GM12878 (cell line): ENCODE data around the gene MAFG. TPM values are rescaled to one million over a fixed set of nuclear protein-coding genes. Genes with fewer than 3 reads are reported as not detected.

Experiments
- ATAC-seq: fragments of 200-7000 bp; cut with Tn5 transposase; 3 replicates; pipeline ENCODE4 v1.9.1; 2020; ENCODE audit warnings: mild to moderate bottlenecking, moderate library complexity
- BruUV-seq: library from RNA; stranded (reverse); fragments of 400-500 nt; replicated peaks from 2 replicates; lab custom pipeline; 2021; lab: Mats Ljungman, UMichigan
- CTCF ChIA-PET: fragments of 300-600 bp; sonication (Branson Sonifier 250); formaldehyde crosslinking; extraction: SDS; loops from one replicate; lab custom pipeline; 2021; ENCODE audit warnings: inconsistent platforms; lab: Yijun Ruan, JAX
- POLR2A ChIA-PET: fragments of 350-600 bp; formaldehyde crosslinking; extraction: SDS; loops from one replicate; lab custom pipeline; 2021; ENCODE audit warnings: inconsistent platforms; lab: Charles Lee
- RAD21 ChIA-PET: fragments of 300-600 bp; sonication (Branson Sonifier 250); formaldehyde crosslinking; loops from one replicate; lab custom pipeline; 2023; ENCODE audit warnings: antibody characterized with exemption; ENCODE audit not compliant: unreplicated experiment; lab: Charles Lee
- SMC1A ChIA-PET: fragments of 300-600 bp; sonication (Branson Sonifier 250); formaldehyde crosslinking; loops from one replicate; lab custom pipeline; 2023; ENCODE audit not compliant: unreplicated experiment, uncharacterized antibody; lab: Charles Lee
- DNase-seq: peaks from one replicate; pipeline ENCODE4 v3.0.0-alpha.2; 2011; ENCODE audit warnings: low read depth, low spot score
- FAIRE-seq: peaks from 3 replicates; lab custom pipeline; 2011; peaks lifted over from hg19 to GRCh38; lab: Jason Lieb, UNC
- H2AFZ ChIP-seq: 2 replicates; pipeline ENCODE4 v1.6.0; 2011; ENCODE audit warnings: low read depth, low read length, control low read depth; ENCODE audit not compliant: control insufficient read depth
- H3K27ac ChIP-seq: 2 replicates; pipeline ENCODE4 v1.5.1; 2011; ENCODE audit warnings: control low read depth; ENCODE audit not compliant: control insufficient read depth, insufficient read depth
- H3K27me3 ChIP-seq, 2 experiments: replicated peaks in 1 of 2; 2 replicates each; pipeline versions ENCODE4 v1.6.0 to v1.6.1; 2011; ENCODE audit warnings: low read length in 1 of 2; ENCODE audit not compliant: control insufficient read depth in 2 of 2, insufficient read depth in 2 of 2
- H3K36me3 ChIP-seq, 2 experiments: 2 replicates each; pipeline ENCODE4 v1.5.1; 2011; ENCODE audit warnings: low read length in 1 of 2; ENCODE audit not compliant: control insufficient read depth in 2 of 2, insufficient read depth in 2 of 2
- H3K4me1 ChIP-seq: 2 replicates; pipeline ENCODE4 v1.6.1; 2011; ENCODE audit warnings: mild to moderate bottlenecking, low read length, moderate library complexity, mixed read lengths; ENCODE audit not compliant: control insufficient read depth, insufficient read depth
- H3K4me2 ChIP-seq: 2 replicates; pipeline ENCODE4 v1.6.0; 2011; ENCODE audit warnings: control low read depth; ENCODE audit not compliant: control insufficient read depth, insufficient read depth
- H3K4me3 ChIP-seq: fragments of 200-600 bp; sonication (generic); 2 replicates; pipeline ENCODE4 v1.5.1; 2016
- H3K79me2 ChIP-seq: 2 replicates; pipeline ENCODE4 v1.6.0; 2011; ENCODE audit warnings: low read length; ENCODE audit not compliant: control insufficient read depth, insufficient read depth
- H3K9ac ChIP-seq: 2 replicates; pipeline ENCODE4 v1.8.0; 2011; ENCODE audit warnings: low read length, control low read depth, mixed read lengths; ENCODE audit not compliant: control insufficient read depth, insufficient read depth
- H3K9me3 ChIP-seq: replicated peaks from 3 replicates; pipeline ENCODE4 v1.5.1; 2011; ENCODE audit warnings: mild to moderate bottlenecking, low read length; ENCODE audit not compliant: control insufficient read depth, insufficient read depth
- H4K20me1 ChIP-seq: 2 replicates; pipeline ENCODE4 v1.6.0; 2011; ENCODE audit not compliant: control insufficient read depth, insufficient read depth
- CHD2 ChIP-seq: IDR thresholded peaks from 2 replicates; pipeline ENCODE4 v1.6.1; 2011; ENCODE audit warnings: low read depth, low read length, improper control_type of control experiment, borderline replicate concordance
- CREB1 ChIP-seq: IDR thresholded peaks from 2 replicates; pipeline ENCODE4 v1.6.1; 2012; ENCODE audit warnings: low read depth, mild to moderate bottlenecking, inconsistent platforms
- EZH2 ChIP-seq: IDR thresholded peaks from 2 replicates; pipeline ENCODE4 v1.6.1; 2012; ENCODE audit warnings: low read depth, mild to moderate bottlenecking, control low read depth, inconsistent platforms, low read length, borderline replicate concordance; ENCODE audit not compliant: control insufficient read depth
- FOXM1 ChIP-seq: IDR thresholded peaks from 2 replicates; pipeline ENCODE4 v1.6.1; 2012; ENCODE audit warnings: low read depth, mild to moderate bottlenecking, inconsistent platforms, low read length, moderate library complexity
- MAX ChIP-seq: IDR thresholded peaks from 2 replicates; pipeline ENCODE4 v1.6.1; 2012; ENCODE audit warnings: low read depth, low read length, improper control_type of control experiment
- NFIC ChIP-seq: IDR thresholded peaks from 2 replicates; pipeline ENCODE4 v1.6.1; 2012; ENCODE audit warnings: low read depth, mild to moderate bottlenecking, inconsistent platforms, low read length, moderate library complexity
- NR2C2 ChIP-seq: IDR thresholded peaks from 2 replicates; pipeline ENCODE4 v1.6.1; 2011; ENCODE audit warnings: borderline replicate concordance, low read depth; ENCODE audit not compliant: control insufficient read depth, insufficient read length
- NR2F1 ChIP-seq: fragments of 450-650 bp; conservative IDR thresholded peaks from 2 replicates; pipeline ENCODE4 v1.6.1; 2017; ENCODE audit warnings: mild to moderate bottlenecking
- POLR2A ChIP-seq: IDR thresholded peaks from 2 replicates; pipeline ENCODE4 v1.6.1; 2011; ENCODE audit warnings: low read depth, mild to moderate bottlenecking, low read length
- SREBF1 ChIP-seq: IDR thresholded peaks from 2 replicates; pipeline ENCODE4 v1.6.1; 2012; ENCODE audit warnings: mild to moderate bottlenecking, low read length
- STAT3 ChIP-seq: IDR thresholded peaks from 2 replicates; pipeline ENCODE4 v1.6.1; 2011; ENCODE audit warnings: low read depth, low read length, improper control_type of control experiment
- TCF12 ChIP-seq: IDR thresholded peaks from 2 replicates; pipeline ENCODE4 v1.6.1; 2011; ENCODE audit warnings: low read depth, mild to moderate bottlenecking, low read length
- USF2 ChIP-seq: IDR thresholded peaks from 2 replicates; pipeline ENCODE4 v1.6.1; 2011; ENCODE audit warnings: low read depth, low read length, improper control_type of control experiment, borderline replicate concordance
- ZBED1 ChIP-seq: IDR thresholded peaks from 2 replicates; pipeline ENCODE4 v1.6.1; 2016; ENCODE audit warnings: borderline replicate concordance
- ZBTB4 ChIP-seq: fragments of 450-650 bp; formaldehyde crosslinking; IDR thresholded peaks from 2 replicates; pipeline ENCODE4 v1.4.0; 2022; ENCODE audit warnings: mild to moderate bottlenecking, moderate library complexity
- ZZZ3 ChIP-seq: IDR thresholded peaks from 2 replicates; pipeline ENCODE4 v1.6.1; 2011; ENCODE audit warnings: low read depth; ENCODE audit not compliant: control insufficient read depth, insufficient read length
- WGBS: methylation state at CpG from one replicate; pipeline ENCODE4 v1.1.6; 2016; ENCODE audit warnings: low lambda C conversion rate; ENCODE audit not compliant: insufficient replicate concordance, insufficient coverage; ENCODE audit errors: missing lambda C conversion rate; 5-methylcytosine and 5-hydroxymethylcytosine counted together
- in situ Hi-C: fragments of 300-500 bp; cut with MboI; formaldehyde crosslinking; loops from 9 replicates; pipeline ENCODE4 v1.14.3; 2018; ENCODE audit warnings: mixed read lengths
- intact Hi-C: fragments of 100-400 bp; cut with micrococcal nuclease; formaldehyde crosslinking; loops from one replicate; pipeline ENCODE4 v1.14.2; 2022; ENCODE audit not compliant: unreplicated experiment
- polyA plus RNA-seq, 11 experiments: library from polyadenylated mRNA; depleted of rRNA in 4 of 11; unstranded in 6 of 11; stranded (reverse) in 5 of 11; fragments of >200 nt; fragmentation: Nextera tagmentation in 4 of 11; fragmentation: Illumina TruSeq in 1 of 11; extraction: Ambion mirVana in 4 of 11; extraction: Trizol in 1 of 11; gene quantifications; 1 replicate in 1 of 11; 2 replicates in 10 of 11; pipeline versions ENCODE4 v1.2.1 to v1.2.3, GENCODE V29; 2011 to 2016; ENCODE audit warnings: inconsistent platforms in 2 of 11, missing spikeins in 2 of 11, low read depth in 1 of 11
- total RNA-seq, 4 experiments: library from RNA; depleted of rRNA in 3 of 4; stranded (reverse); fragments of >200 nt in 3 of 4; fragmentation: Illumina TruSeq in 1 of 4; extraction: Trizol in 1 of 4; gene quantifications; 2 replicates each; pipeline versions ENCODE4 v1.2.1 to v1.2.3, GENCODE V29; 2013 to 2021

Gene MAFG
- total and polyA plus RNA-seq, 10 of the 15 experiments (the other 5 are each of a cell fraction or from before 2014, with no cell fraction given), result 0.48 to 20.1 (median 7.6) TPM

- peaks cover 6% of the 10 kb centered on the region for H3K4me1 ChIP-seq
- WGBS, result 78% methylated on average over 21 of the region's 21 CpGs
- BruUV-seq, result no TSS peak
- no peaks in the 10 kb centered on the region for H3K9me3 ChIP-seq
- FAIRE-seq (no peak), DNase-seq (no peak), ATAC-seq (no peak)
- no peak overlapping the region for H2AFZ ChIP-seq
- ChIA-PET CTCF (interaction anchor here (1.0 to 2.0 kb wide), 6 partner anchors 9 to 105 kb away, joined by 3 to 6 read pairs (median 4); partner anchors contain the start of gene MAFG), SMC1A (interaction anchor here (0.9 to 1.3 kb wide), 2 partner anchors 11 to 20 kb away, joined by 4 to 6 read pairs; partner anchors contain the start of gene MAFG), RAD21 (interaction anchor here (1.4 to 1.6 kb wide), 2 partner anchors 44 to 47 kb away, joined by 4 to 8 read pairs; no protein-coding TSS in a partner anchor), POLR2A (interaction anchor here (0.6 to 1.6 kb wide), 9 partner anchors 10 to 376 kb away, joined by 3 to 8 read pairs (median 5); partner anchors contain the start of gene MAFG)
- H3K27me3 ChIP-seq, result no peaks in the 10 kb centered on the region
- H3K4me3 ChIP-seq, result peak overlapping the region; percentile 96
- H3K79me2 ChIP-seq, result peaks cover 24% of the 10 kb centered on the region
- H3K4me2 ChIP-seq, result peak overlapping the region; percentile 88
- H3K27ac ChIP-seq, result no peak overlapping the region
- intact Hi-C loops (no loop called here), in situ Hi-C loops (no loop called here)
- TF ChIP-seq NFIC (no peak), EZH2 (no peak), NR2C2 (no peak), ZZZ3 (no peak), SREBF1 (no peak), ZBED1 (no peak), NR2F1 (no peak), MAX (no peak), POLR2A (no peak), TCF12 (no peak), STAT3 (no peak), CREB1 (no peak), ZBTB4 (CRISPR knock-in tag) (no peak), USF2 (no peak), FOXM1 (no peak), CHD2 (no peak)
- H3K9ac ChIP-seq, result peak overlapping the region; percentile 83
- no peaks in the 10 kb centered on the region for H4K20me1 ChIP-seq
- H3K36me3 ChIP-seq, result peaks cover 14 to 30% of the 10 kb centered on the region in 2 experiments
Observed at GRCh38 chr17:81916234-81917001, 11.1 kb downstream of the MAFG start.
